WERI-Rb-1 (cell line): ENCODE measurements around the gene GALNS.

Experiments used
- DNase-seq: peaks from one replicate; pipeline ENCODE4 v3.0.0-alpha.2; 2020
- H3K27ac ChIP-seq: fragments of 250-450 bp; sonication (Bioruptor Pico); 2 replicates; pipeline ENCODE4 v1.5.1; 2020; ENCODE audit warnings: mild to moderate bottlenecking, moderate library complexity
- H3K27me3 ChIP-seq: fragments of 250-450 bp; sonication (Bioruptor Pico); 2 replicates; pipeline ENCODE4 v1.5.1; 2021; ENCODE audit warnings: mild to moderate bottlenecking, low read depth, moderate library complexity; ENCODE audit not compliant: insufficient read depth, severe bottlenecking
- H3K36me3 ChIP-seq: fragments of 250-450 bp; sonication (Bioruptor Pico); 2 replicates; pipeline ENCODE4 v1.5.1; 2020; ENCODE audit warnings: mild to moderate bottlenecking, moderate library complexity
- H3K4me3 ChIP-seq: 2 replicates; pipeline ENCODE4 v1.5.1; 2011; ENCODE audit warnings: low read depth, mild to moderate bottlenecking, control low read depth, low read length
- H3K9me3 ChIP-seq: fragments of 250-450 bp; sonication (Bioruptor Pico); 2 replicates; pipeline ENCODE4 v1.5.1; 2021; ENCODE audit warnings: mild to moderate bottlenecking, moderate library complexity; ENCODE audit not compliant: severe bottlenecking
- TF ChIP-seq, protein P1 (sequence below): IDR thresholded peaks from 2 replicates; pipeline ENCODE4 v1.5.1; 2011; ENCODE audit warnings: low read depth, mild to moderate bottlenecking, control low read depth, inconsistent platforms, low read length

Gene GALNS

DNA sequence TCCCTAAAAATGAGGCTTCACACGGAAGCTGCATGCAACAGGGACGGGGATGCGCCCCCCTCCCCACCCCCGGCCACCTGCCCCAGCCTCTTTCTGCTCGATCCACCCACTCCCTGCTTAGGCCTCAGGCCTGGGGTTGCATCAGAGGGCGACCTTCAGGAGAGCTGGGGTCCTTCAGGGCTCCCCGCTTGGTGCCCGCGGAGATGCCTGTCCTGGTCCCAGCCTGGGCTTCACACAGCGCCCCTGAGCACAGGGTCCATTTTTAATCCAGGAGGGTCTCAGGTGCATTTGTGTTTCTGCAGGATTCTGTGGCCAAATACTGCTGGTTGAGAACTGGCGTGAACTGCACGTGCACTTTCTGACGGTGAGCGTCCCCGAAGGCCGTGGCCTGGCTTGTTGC is 37.6 kb downstream of the GALNS start:
- no peak overlapping the region for H3K4me3 ChIP-seq
- DNase-seq, result no peak
- H3K27me3 ChIP-seq, result no peaks in the 10 kb centered on the region
- TF ChIP-seq, protein P1, sequence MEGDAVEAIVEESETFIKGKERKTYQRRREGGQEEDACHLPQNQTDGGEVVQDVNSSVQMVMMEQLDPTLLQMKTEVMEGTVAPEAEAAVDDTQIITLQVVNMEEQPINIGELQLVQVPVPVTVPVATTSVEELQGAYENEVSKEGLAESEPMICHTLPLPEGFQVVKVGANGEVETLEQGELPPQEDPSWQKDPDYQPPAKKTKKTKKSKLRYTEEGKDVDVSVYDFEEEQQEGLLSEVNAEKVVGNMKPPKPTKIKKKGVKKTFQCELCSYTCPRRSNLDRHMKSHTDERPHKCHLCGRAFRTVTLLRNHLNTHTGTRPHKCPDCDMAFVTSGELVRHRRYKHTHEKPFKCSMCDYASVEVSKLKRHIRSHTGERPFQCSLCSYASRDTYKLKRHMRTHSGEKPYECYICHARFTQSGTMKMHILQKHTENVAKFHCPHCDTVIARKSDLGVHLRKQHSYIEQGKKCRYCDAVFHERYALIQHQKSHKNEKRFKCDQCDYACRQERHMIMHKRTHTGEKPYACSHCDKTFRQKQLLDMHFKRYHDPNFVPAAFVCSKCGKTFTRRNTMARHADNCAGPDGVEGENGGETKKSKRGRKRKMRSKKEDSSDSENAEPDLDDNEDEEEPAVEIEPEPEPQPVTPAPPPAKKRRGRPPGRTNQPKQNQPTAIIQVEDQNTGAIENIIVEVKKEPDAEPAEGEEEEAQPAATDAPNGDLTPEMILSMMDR, result no peak
- no peak overlapping the region for H3K27ac ChIP-seq
- H3K9me3 ChIP-seq, result no peaks in the 10 kb centered on the region
- H3K36me3 ChIP-seq, result no peaks in the 10 kb centered on the region

DNA sequence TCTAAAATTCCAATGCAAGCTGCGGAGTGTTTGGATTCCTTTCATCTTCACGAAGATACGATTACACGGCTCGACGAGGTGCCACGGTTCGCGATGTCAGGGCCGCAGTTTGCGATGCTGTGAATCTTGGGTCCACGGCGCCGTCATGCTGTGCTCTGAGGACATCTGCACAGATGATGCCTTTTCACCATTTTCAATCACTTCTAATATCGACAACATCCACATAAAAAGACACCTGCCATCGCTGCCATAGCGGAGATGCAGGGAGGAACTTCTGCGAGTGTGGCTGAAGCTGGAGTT is 38.2 kb downstream of the GALNS start:
- no peaks in the 10 kb centered on the region for H3K36me3 ChIP-seq
- no peak overlapping the region for H3K4me3 ChIP-seq
- H3K27ac ChIP-seq, result no peak overlapping the region
- no peaks in the 10 kb centered on the region for H3K9me3 ChIP-seq
- no peak for DNase-seq
- TF ChIP-seq, protein P1, result no peak
- H3K27me3 ChIP-seq, result no peaks in the 10 kb centered on the region

DNA sequence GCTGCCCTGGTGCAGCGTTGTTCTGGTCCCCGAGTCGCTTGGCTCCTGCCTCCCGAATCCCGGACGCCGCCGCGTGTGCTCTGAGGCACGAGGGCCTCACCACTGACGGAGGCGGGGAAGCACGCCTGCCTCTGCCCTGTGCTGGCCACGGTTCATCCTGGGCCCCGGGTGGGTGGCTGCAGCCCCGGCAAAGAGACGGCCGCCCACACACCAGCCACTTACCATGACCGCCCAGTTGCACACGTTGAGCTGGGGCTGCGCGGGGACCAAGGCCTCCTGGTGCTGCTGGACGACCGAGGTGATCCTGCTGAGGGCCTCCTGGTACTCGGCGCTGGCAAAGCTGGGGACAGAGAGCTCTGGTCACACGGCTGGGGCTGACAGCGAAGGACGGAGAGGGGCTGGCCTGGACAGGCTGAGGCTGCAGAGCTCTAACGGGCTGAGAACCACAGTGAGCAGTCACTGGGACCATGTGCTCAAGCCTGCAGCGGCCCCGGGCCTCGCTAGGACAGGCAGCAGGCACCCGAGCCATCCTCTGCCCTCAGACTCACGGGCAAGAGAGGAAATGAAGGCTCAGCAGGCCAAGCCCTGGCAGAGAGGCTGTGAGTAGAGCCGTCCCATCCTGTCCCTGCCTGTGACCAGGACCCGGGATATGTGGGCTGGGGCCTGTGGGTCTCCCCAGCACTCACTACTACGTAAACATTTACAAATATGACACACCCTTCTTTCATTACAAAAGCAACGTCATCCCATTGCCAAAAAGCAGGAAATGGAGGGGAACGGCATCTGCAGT is 38.8 kb downstream of the GALNS start:
- no peak for DNase-seq
- H3K9me3 ChIP-seq, result no peaks in the 10 kb centered on the region
- no peaks in the 10 kb centered on the region for H3K36me3 ChIP-seq
- no peak overlapping the region for H3K4me3 ChIP-seq
- TF ChIP-seq, protein P1, result no peak
- H3K27ac ChIP-seq, result no peak overlapping the region
- no peaks in the 10 kb centered on the region for H3K27me3 ChIP-seq

DNA sequence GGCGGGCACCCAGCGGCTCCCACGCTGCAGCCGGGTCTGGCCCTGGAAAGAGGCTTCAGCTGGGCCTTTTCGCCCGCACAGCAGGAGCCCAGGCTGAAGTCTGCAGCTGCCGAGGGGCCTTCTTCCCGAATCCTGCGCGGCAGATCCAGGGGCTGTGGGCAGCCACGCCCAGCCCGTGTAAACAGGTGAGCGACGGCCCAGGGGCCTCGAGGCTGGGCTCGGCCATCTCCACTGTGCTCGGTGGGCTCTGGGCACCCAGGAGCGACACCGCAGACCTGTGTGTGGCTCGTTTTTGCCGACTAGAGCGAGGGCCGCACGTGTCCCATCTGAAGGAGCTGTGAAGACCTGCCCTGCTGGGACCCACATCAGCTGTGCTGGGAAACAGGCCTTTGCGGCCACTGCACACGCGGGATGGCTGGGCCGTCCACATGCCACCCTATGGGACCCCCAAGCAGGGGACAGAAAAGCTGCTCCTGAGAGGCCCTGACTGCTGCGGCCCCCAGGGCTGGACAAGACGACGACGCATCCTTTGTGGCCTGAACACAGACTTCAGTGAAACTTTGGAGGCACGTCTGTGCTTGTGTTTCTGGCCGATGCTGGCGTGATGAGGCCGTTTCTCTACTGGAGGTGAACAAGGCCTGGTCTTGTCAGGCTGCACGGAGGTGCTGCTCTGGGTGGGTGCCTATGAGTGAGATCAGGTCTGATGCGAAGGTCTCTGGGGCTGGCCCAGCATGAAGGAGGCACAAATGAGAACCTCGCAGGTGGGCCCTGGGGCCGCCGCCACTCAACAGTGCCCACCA is 39.8 kb downstream of the GALNS start:
- H3K27ac ChIP-seq, result no peak overlapping the region
- TF ChIP-seq, protein P1, result no peak
- no peaks in the 10 kb centered on the region for H3K27me3 ChIP-seq
- DNase-seq, result no peak
- no peaks in the 10 kb centered on the region for H3K36me3 ChIP-seq
- H3K4me3 ChIP-seq, result no peak overlapping the region
- H3K9me3 ChIP-seq, result no peaks in the 10 kb centered on the region

DNA sequence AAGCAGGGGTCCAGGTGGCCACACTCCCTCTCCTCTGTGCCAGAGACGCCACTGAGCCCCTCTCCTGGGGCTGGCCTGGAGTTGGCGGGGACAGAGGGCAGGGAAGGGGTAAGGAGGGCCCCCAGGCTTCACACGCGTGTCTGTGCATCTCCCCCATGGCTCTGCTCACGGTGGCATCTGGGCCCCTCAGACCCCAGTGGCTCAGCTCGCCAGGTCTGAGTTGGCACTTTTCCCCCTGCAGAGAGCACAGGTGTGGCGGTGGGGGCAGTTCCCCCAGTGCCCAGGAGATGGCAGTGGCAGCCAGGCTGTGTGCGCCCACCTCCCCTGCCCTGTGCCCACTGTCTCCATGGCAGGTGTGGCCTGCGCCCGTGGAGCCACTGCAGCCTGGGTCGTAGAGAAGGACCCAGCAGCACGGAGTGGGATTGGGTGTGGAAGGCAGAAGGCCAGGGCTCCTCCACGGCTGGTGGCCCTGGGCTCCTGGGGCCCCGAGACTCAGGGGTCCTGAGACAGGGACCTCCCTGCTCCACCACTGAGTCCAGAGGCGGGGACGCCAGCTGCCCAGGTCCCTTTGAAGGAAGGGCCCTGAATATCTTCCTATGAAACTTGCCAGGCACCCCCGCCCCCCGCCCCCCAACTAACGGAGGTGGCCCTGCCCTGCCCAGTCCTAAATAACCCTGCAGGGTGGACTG is 40.7 kb downstream of the GALNS start:
- H3K9me3 ChIP-seq, result no peaks in the 10 kb centered on the region
- TF ChIP-seq, protein P1, result peak; percentile 79
- H3K27ac ChIP-seq, result no peak overlapping the region
- H3K27me3 ChIP-seq, result no peaks in the 10 kb centered on the region
- no peaks in the 10 kb centered on the region for H3K36me3 ChIP-seq
- peak; percentile 49 for DNase-seq
- no peak overlapping the region for H3K4me3 ChIP-seq
